Peyer's patch (tissue), 4 donors: ENCODE measurements around the gene GRWD1.

Source experiments
- POLR2A ChIP-seq, 2 donors: fragments of 450-650 bp; IDR thresholded peaks; one replicate each; pipeline ENCODE4 v1.5.1; 2017; ENCODE audit warnings: antibody characterized with exemption in 2 of 2, mild to moderate bottlenecking in 2 of 2, moderate library complexity in 2 of 2
- TF ChIP-seq, protein P1 (sequence below), 6 experiments: fragments of 450-650 bp in 4 of 6; fragments of 200-600 bp in 2 of 6; sonication (generic) in 1 of 6; IDR thresholded peaks; one replicate each; pipeline ENCODE4 v1.5.1; 2017 to 2019; ENCODE audit warnings: antibody characterized with exemption in 6 of 6, mild to moderate bottlenecking in 3 of 6, moderate library complexity in 1 of 6

GRCh38 chr19:48421548-48421947, 24.2 kb upstream of the GRWD1 start:
- TF ChIP-seq POLR2A (IDR thresholded peaks at IDR 0.05), result no peak
- TF ChIP-seq, protein P1, sequence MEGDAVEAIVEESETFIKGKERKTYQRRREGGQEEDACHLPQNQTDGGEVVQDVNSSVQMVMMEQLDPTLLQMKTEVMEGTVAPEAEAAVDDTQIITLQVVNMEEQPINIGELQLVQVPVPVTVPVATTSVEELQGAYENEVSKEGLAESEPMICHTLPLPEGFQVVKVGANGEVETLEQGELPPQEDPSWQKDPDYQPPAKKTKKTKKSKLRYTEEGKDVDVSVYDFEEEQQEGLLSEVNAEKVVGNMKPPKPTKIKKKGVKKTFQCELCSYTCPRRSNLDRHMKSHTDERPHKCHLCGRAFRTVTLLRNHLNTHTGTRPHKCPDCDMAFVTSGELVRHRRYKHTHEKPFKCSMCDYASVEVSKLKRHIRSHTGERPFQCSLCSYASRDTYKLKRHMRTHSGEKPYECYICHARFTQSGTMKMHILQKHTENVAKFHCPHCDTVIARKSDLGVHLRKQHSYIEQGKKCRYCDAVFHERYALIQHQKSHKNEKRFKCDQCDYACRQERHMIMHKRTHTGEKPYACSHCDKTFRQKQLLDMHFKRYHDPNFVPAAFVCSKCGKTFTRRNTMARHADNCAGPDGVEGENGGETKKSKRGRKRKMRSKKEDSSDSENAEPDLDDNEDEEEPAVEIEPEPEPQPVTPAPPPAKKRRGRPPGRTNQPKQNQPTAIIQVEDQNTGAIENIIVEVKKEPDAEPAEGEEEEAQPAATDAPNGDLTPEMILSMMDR (IDR thresholded peaks at IDR 0.05), result no peak
